Tibial nerve (tissue), 4 donors: ENCODE measurements around the gene LRRC14B.

Experiments used
- EP300 ChIP-seq, 2 donors: sonication (generic); formaldehyde crosslinking; IDR thresholded peaks; one replicate each; pipeline ENCODE4 v1.6.1; 2017; ENCODE audit warnings: antibody characterized with exemption in 2 of 2, mild to moderate bottlenecking in 1 of 2
- POLR2A ChIP-seq, 2 donors: fragments of 450-650 bp; IDR thresholded peaks; one replicate each; pipeline ENCODE4 v1.6.1; 2017; ENCODE audit warnings: antibody characterized with exemption in 2 of 2, mild to moderate bottlenecking in 2 of 2, moderate library complexity in 2 of 2
- TF ChIP-seq, protein P1 (sequence below), 5 experiments: fragments of 200-600 bp in 3 of 5; fragments of 450-650 bp in 2 of 5; sonication (generic) in 3 of 5; IDR thresholded peaks; one replicate each; pipeline ENCODE4 v1.5.1; 2016 to 2019; ENCODE audit warnings: antibody characterized with exemption in 5 of 5, mild to moderate bottlenecking in 3 of 5, moderate library complexity in 2 of 5

DNA sequence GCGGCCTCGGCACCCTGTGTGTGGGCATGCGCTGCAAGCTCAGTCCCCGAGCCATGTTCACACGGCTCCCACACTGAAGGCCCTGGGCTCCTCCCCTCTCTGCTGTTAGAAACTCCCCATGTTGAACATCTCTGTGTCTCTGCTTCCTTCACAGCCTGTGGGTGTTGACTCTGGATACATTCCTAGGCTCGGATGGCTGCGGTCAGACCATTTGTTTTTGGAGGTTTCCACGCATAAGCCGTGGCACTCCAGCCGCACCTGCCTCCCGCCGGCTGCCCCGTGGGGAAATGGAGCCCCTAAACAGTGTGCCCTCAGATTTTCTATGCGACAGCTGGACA, 31.2 kb upstream of the LRRC14B start:
- TF ChIP-seq POLR2A (IDR thresholded peaks at IDR 0.05): no peak
- TF ChIP-seq, protein P1, sequence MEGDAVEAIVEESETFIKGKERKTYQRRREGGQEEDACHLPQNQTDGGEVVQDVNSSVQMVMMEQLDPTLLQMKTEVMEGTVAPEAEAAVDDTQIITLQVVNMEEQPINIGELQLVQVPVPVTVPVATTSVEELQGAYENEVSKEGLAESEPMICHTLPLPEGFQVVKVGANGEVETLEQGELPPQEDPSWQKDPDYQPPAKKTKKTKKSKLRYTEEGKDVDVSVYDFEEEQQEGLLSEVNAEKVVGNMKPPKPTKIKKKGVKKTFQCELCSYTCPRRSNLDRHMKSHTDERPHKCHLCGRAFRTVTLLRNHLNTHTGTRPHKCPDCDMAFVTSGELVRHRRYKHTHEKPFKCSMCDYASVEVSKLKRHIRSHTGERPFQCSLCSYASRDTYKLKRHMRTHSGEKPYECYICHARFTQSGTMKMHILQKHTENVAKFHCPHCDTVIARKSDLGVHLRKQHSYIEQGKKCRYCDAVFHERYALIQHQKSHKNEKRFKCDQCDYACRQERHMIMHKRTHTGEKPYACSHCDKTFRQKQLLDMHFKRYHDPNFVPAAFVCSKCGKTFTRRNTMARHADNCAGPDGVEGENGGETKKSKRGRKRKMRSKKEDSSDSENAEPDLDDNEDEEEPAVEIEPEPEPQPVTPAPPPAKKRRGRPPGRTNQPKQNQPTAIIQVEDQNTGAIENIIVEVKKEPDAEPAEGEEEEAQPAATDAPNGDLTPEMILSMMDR (IDR thresholded peaks at IDR 0.05): no peak
- TF ChIP-seq EP300 (IDR thresholded peaks at IDR 0.05): no peak
